Caki2 (cell line): Measurements from ENCODE around the gene MBIP. TPM values are rescaled to one million over a fixed set of nuclear protein-coding genes. Genes with fewer than 3 reads are reported as not detected.

Source experiments
- DNase-seq: peaks from one replicate; pipeline ENCODE4 v3.0.0-alpha.2; 2015; ENCODE audit warnings: low read depth
- in situ Hi-C: cut with HindIII; loops from 2 replicates; pipeline ENCODE4 v1.10.0; 2016; ENCODE audit warnings: low sequenced_read_pairs, low pct_unique_long_range_greater_than_20kb, mixed read lengths
- total RNA-seq: library from RNA; depleted of rRNA; stranded (reverse); fragments of >200 nt; shearing (Covaris generic); gene quantifications from 2 replicates; pipeline ENCODE4 v1.2.3, GENCODE V29; 2014; ENCODE audit warnings: low replicate concordance; rRNA removed

MBIP gene
- total RNA-seq, 1 experiment from 2014 or later = 4.4 TPM

DNA sequence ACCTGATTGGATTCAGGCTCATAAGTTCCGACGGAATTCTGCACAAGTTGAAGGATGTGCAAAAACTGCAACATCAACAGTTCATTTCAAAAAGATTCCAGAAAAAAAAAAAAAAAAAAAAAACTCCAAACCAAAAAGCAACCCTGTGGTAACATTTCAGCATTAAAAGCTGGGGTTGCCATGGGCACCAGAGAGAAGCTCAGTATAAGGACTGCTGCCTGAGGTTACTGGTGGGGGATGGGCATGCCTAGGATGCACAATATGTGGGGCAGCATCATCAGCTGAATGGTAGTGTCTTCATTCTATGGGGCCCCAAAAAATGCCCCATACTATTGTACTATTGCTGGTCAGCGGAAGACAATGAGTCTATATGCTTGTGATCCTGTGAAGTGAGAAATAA, 44.7 kb downstream of the MBIP start:
- no peak for DNase-seq
- in situ Hi-C loops = no loop called here

GRCh38 chr14:36271939-36272907, 48.2 kb downstream of the MBIP start:
- DNase-seq = no peak
- in situ Hi-C loops = no loop called here

- no peak for DNase-seq
- in situ Hi-C loops = no loop called here
These were observed 49.2 kb downstream of the MBIP start for GRCh38 chr14:36271222-36271621.

GRCh38 chr14:36270191-36270590, 50.2 kb downstream of the MBIP start:
- in situ Hi-C loops = no loop called here
- DNase-seq = no peak

GRCh38 chr14:36268121-36268520, 52.3 kb downstream of the MBIP start:
- no peak for DNase-seq
- in situ Hi-C loops = no loop called here

- DNase-seq = no peak
- in situ Hi-C loops = no loop called here
These were observed 55.8 kb downstream of the MBIP start for GRCh38 chr14:36264595-36264994.

DNA sequence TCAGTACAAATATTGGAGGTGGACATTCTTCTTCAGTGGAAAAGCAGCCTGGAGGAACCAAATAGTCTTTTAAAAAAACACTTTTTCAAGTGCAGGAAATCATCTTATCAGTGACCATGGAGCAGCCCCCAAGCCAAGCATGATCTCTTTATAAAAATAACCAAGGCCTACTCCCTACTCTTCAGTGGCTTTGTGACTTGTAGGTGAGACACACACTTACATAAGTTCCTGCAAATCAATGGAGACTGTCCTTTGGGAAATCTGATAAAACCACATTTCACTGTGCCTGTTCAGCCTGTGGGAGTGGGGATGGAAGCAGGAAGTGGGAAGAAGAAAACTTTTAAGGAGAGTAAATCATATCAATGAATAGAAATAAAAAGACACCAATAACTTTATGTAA, 56.3 kb downstream of the MBIP start:
- DNase-seq = no peak
- in situ Hi-C loops = no loop called here

DNA sequence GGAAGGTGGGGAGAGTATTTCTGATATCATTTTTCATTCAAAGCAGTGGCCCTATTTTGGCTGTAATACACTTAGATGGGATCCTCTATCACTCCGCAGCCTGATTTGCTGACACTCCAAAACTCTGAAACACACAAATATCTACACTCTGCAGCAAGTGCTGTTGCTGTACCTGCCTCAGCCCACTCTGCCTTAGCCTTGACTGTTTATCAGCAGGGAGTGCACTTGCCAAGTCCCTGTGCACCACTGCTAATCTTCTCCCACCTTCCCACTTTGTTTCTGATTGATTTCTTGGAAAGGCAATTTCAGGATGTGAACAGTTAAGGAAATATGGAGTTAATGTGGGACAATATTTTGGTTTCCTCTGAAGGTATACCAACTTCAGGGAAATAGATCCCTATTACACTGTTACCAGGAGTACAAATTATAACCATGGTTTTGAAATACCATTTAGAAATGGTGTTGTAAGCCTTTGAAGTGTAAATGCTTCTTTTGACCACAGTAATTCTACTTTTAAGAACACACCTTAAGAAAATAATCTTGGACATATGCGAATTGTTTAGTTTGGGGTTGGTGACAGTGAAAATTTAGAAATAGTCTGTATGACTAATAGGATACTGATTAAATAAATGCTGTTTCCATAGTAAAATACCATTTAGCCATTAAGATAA, 59.3 kb downstream of the MBIP start:
- DNase-seq = no peak
- in situ Hi-C loops = no loop called here

GRCh38 chr14:36258241-36258640, 62.2 kb downstream of the MBIP start:
- in situ Hi-C loops = no loop called here
- no peak for DNase-seq

DNA sequence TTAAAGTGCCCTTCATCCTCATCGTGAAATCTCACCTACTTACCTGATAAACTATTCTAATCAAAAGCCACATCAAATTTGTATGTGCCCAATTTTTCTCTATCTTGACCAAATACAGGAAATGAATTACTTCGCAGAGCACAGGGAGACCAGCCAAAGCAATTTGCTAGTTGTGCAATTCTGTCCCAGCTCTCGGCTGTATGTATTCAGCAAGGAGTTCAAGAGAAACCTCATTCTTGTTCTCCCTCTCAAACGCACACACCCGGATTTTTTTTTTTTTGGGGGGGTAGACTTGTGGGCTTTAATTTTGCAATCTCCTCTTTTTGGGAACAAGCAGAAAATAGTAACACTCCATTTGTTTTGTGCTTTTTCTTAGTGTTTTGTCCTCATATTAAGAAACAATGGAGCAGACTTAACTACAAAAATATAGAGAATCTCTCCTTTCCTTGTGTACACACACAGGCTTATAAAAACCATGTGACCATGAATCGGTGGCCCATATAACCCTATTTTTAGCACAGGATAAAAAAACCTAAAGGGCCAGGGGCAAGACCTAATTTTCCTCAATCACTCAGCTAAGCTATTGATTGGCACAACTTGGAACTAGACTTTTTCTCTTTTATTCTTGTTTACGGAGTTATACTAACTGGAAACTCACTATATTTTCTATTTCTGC, 64.2 kb downstream of the MBIP start:
- DNase-seq = no peak

GRCh38 chr14:36254020-36254624, 66.3 kb downstream of the MBIP start:
- in situ Hi-C loops = no loop called here
- peak; percentile 28 for DNase-seq

More for the DNA sequence above, 64.2 kb downstream of the MBIP start:
- in situ Hi-C loops = no loop called here

Other genes with a start within 250 kb of the MBIP start
- not detected in 2 replicates for gene PTCSC3, start 143.9 kb downstream of the MBIP start, total RNA-seq
- gene NKX2-1, start 199.6 kb upstream of the MBIP start, total RNA-seq = 0.29 TPM in 1 of 2 replicates, not detected in the other